ENCODE measurements around the gene TMCC3.
A peak's percentile ranks its signal among the peaks of the same experiment; 100 is the strongest.
"Not testable (repeated sequence)": the region's sequence is repeated elsewhere in the genome, so short reads cannot be mapped to it uniquely, and the experiment has no call there.

TMCC3 gene, protein sequence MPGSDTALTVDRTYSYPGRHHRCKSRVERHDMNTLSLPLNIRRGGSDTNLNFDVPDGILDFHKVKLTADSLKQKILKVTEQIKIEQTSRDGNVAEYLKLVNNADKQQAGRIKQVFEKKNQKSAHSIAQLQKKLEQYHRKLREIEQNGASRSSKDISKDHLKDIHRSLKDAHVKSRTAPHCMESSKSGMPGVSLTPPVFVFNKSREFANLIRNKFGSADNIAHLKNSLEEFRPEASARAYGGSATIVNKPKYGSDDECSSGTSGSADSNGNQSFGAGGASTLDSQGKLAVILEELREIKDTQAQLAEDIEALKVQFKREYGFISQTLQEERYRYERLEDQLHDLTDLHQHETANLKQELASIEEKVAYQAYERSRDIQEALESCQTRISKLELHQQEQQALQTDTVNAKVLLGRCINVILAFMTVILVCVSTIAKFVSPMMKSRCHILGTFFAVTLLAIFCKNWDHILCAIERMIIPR

DNA sequence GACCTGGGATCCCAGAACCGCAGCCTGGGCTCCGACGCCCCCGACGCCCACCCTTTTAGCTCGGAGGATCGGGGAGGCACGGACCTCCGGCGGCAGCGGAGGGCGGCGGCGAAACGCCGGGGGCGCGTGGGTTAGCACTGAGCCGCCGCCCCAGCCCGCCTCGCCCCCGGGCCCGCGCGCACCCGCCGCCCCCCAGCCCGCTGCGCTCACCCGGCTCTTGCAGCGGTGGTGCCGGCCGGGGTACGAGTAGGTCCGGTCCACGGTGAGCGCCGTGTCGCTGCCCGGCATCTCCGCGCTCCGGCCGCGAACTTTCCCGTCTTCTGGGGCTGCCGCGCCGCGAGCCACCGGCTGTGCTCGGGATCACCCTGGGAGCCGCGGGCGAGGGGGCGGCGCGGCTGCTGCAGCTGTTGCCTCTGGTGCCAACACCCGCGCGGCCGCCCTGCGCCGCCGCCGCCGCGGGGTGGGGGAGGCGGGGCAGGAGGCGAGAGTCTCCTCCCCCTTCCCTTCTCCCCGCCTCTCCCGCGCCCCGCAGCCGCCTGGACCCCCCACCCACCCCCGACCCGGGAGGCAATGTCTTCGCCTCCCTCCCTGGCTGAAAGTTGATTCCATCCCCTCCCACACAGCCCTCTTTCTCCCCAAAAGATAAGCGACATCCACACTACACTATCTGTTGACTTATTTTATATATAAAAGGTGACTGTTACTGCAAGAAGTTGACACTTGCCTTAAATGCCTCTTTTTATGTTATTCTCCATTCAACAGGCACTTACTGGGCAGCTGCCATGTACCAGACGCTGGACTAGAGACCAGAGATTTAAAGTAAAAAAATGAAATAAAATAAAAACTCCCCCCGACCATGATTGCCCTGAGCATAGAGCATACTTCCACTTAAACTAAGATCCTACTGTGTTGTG, at the start of gene TMCC3:
TSS of gene TMCC3 (minus strand) at position 415 of the 914 bp plus-strand sequence. CDS start at position 288, 127 bp downstream.
- peak; percentile 24 to 38 for DNase-seq

DNA sequence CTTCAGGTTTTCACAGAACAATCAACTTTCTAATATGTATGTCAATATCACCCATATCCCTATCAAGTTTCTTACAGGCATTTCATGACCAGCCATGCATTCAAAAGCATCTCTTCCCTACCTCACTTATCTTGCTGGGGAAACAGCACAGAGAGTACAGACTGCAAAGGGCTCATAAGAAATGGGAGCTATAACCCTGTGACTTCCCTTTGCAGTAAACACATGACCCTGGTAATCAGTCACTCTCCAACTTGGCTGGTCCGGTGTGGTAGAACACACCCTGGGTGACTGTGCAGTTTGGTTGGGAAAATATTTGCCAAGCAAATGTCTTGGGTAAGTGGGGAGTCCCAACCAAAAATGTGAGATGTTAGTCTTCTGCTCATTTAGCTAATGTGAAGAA, 49.4 kb upstream of the TMCC3 start:
- DNase-seq, result no peak

DNA sequence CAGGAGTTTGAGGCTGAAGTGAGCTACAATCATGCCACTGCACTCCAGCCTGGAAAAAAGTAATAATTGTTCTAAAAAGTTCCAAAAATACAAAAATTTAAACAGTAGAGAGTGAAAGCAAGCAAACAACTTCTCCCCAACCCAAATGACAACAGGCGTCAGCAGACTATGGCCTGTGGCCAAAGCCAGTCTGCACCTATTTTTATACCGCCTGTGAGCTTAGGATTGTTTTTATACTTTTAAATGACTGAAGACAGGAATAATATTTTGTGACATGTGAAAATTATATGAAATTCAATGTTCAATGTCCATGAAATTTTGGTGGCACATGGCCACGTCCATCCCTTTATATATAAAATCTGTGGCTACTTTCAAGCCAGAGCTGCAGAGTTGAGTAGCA, 48.2 kb upstream of the TMCC3 start:
- no peak for DNase-seq

DNA sequence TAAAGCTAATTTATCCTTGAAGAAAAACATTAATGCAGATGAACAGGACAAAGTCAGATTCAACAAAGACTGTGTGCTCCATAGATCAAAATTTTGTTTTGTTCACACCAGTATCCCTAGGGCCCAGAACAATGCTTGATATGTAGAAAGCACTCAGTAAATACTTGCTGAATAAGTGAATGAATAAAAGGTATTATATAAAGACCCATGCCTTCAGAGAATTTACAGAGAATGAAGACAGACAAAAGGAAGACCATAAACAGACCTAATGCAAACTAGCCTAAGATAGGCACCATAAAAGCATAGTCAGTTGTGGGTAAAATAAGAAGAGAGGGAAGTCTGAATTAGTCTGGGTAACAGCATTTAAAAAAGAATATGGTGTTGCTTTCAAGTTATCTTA, 47.3 kb upstream of the TMCC3 start:
- DNase-seq, result no peak

DNA sequence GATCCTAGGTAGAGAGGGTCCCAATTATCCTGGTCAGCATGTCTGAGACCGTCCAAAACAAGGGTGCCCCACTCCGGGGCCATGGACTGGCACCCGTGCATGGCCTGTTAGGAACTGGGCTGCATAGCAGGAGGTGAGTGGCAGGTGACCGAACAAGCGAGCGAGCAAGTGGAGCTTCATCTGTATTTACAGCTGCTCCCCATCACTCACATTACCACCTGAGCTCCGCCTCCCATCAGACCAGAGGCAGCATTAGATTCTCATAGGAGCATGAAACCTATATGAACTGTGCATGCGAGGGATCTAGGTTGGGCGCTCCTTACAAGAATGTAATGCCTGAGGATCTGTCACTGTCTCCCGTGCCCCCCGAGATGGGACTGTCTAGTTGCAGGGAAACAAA, 44.4 kb upstream of the TMCC3 start:
- no peak for DNase-seq

DNA sequence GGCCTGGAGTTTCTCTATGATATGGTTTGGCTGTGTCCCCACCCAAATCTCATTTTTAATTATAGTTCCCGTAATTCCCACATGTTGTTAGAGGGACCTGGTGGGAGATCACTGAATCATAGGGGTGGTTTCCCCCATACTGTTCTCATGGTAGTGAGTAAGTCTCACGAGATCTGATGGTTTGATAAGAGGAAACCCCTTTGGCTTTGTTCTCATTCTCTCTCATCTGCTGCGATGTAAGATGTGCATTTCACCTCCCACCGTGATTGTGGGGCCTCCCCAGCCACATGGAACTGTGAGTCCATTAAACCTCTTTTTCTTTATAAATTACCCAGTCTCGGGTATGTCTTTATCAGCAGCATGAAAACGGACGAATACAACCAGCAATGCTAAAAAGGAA, 42.5 kb upstream of the TMCC3 start:
- not testable (repeated sequence) for DNase-seq

DNA sequence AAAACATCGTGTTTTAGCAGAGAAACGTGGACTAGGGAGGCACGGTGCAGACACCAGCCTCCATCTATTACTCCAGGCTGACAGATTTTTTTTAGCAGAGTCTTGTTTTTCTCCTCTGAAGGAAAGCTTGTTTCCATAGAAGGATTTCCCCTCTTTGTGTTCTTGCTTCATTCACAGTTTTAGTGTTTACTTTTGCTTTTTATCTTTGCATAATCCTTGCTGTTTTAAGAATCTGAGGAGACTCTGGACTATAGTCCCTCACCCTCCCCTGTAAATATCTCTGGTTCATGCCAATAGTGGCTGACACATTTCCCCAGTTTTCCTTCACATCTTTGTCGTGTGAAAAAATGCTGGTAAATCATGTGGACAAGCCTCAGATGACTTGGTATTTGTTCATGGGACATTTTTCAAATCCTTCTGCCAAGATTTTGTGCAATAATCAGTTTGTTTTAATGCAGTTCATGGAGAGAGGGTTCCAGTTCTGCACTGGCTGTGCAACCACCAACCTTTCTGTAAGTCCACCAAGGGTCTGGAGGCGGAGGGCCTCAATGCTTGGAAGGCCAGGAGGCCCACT, 39.9 kb upstream of the TMCC3 start:
- DNase-seq, result no peak

DNA sequence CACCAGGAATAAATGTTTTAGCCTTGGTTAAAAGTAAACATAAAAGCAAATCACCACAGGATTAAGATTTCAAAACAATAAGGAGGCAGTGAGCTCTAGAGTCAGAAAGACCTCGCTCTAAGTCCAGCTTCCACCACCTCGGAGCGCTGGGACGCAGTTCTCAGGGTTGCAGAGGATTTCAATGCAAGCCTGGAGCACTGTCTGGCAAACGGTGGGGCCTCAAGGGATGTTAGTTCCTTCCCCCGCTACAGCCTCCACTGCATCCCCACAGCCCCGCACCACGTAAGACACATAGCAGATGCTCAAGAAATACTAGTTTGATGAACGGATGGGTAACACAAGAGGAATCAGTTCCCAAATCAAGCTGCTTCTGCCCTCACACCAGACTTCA, 39.3 kb upstream of the TMCC3 start:
- DNase-seq, result no peak

DNA sequence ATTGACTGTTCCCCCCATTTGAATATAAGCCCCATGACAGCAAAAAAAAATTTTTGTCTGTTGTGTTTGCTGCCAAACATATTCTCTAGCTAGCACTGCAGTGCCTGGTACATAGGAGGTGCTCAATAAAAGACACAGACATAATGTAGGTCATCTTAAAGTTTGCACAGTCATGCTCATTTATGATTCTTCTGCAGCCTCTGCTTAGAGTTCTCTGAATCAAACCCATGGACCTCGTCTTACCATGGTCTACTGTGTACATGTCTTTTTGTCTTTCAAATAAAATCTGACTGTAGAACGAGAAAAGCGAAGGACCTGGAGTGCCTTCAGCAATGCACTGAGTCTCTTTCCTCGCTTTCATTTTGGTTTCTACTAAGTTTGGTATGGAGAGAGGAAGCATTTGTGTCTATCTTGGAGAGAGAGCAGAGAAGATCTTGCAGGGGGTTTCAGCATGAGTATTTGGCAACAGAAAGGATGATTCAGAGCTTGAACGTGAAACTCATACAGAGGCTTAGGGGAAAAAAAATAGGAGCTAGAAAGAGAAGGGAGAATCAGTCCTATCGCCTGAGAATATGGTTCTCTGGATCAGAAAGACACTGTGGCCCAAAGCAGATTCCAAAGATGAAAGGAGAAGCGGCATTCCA, 38.8 kb upstream of the TMCC3 start:
- no peak for DNase-seq

DNA sequence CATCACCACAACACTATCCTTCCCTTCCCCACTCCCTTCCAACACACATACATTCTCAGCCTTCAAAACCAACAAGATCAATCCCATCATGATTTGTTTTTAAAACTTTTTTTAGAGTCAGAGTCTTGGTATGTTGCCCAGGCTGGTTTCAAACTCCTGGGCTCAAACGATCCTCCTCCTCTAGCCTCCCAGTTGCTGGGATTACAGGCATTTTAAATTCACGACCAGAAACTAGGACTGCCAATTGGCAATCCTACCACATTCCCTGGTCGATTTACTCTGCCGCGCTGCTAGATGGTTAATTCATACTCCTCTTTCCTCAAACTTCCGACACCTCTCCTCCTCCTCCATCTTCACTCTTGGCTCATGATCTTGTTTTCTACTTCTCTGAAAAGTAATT, 37.5 kb upstream of the TMCC3 start:
- DNase-seq, result no peak

DNA sequence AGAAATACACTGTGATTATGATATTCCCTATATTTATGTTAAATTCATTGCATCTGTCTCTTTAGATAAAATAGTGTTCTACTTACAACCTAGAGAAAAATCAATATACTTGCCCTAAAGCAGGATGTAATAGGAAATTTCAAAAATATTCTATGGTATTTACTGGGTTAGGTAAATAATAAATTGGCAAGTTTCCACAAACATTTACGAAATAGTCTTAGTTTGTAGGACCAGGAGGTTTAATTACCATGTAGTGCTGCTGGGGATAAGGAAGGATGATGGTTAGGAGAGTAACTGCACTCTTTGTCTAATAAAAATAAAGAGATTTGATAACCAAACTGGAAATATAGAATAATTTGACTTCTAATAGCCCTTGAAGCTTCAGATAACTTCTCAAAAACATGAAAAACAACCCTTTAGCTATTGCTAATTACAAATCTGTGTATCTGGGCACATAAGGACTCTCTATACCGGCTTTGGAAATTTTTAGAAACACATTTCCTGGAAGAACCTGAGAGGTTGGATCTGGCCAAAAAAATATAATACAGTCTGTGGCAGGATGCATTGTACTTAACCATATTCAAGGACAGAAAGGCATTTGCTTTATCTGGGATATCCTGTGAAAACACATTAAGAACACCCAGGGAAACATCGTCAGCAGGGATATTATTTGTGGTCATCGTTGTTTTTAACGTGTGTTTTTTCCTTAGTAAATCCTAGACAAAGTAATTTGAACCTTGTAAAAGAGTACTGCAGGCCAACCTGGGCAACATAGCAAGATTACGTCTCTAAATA, 36.7 kb upstream of the TMCC3 start:
- DNase-seq, result no peak

DNA sequence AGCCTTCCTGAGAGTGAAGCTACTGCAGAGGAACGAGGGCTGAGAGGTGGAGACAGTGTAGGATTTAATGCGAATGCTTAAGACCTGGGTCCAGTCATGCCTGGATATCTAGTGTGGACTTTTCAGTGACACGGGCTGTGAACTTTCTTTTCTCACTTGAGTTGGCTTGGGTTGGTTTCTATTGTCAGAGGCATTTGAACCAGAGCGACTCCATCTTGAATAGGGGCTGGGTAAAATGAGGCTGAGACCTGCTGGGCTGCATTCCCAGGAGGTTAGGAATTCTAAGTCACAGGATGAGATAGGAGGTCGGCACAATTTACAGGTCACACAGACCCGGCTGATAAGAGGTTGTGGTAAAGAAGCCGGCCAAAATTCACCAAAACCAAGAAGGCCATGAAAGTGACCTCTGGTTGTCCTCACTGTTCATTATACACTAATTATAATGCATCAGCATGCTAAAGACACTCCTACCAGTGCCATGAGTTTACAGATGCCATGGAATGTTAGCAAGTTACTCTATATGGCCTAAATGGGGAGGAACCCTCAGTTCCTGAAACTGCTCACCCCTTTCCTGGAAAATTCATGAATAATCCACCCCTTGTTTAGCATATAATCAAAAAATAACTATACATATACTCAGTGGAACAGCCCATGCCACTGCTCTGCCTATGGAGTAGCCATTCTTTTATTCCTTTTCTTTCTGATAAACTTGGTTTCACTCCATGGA, 34.2 kb upstream of the TMCC3 start:
- no peak for DNase-seq

DNA sequence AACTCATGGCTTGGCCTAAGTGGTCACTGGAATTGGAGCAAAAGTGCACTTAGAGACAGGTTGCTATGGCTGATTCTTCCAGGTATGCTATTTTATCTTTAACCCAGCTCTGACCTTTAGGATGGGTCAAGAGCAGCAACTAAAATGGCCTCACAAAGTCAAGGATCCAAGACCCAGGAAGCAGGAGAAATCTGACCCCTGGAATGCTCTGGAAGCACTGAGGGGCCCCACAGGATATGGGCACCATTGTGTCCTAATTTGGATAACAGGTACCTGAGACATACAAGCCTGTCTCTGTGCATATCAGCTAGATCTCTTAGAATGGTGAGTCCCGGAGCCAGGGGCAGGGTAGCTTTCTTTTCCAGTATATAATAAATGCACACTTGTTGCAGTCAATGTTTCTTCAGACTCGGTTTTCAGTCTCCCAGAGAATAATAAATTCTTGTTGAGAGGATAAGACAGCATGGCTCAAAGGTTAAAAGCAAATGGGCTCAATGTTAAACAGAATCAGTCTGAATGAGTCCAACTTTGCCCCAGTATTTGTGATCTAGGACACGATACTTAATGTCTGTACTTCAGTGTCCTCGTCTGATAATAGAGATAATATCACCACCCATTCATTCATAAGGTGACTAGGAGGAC, 29.3 kb upstream of the TMCC3 start:
- no peak for DNase-seq

DNA sequence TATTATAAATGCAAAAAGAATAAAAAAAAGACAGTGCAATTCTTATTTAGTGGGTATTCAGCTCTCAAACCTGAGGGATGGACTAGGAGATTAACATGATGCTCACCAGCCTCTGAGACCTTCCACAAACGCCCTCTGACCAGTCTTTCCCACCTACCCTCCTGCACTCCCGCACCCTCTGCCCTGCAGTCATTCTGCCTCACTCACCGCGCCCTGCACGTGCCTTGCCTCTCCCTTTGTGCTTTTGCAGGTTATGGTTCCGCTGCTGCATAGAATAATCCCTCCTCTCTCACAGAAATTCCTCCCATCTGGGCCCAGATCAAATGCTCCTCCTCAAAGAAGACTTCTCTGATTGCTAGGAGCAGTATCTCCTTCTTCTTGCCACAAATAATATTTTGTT, 28.5 kb upstream of the TMCC3 start:
- no peak for DNase-seq

DNA sequence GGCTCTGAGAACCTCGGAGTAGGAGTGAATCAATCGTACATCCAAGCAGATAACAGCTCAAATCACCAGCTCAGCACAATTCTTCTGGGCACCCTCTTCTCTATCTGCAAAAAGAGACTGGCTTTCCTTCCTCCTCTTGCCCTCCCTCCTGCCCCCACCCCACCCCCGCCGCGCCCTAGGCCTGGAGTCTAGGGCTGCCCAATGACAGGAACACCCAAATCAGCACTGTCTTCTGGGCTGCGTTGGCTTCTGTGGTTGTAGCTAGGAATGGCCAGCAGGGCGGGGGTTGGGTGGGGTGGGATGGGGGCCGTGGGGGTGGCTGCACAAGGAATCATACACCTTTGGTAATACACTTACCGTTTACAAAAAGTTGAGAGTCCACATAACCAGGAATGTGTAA, 28.0 kb upstream of the TMCC3 start:
- no peak for DNase-seq

DNA sequence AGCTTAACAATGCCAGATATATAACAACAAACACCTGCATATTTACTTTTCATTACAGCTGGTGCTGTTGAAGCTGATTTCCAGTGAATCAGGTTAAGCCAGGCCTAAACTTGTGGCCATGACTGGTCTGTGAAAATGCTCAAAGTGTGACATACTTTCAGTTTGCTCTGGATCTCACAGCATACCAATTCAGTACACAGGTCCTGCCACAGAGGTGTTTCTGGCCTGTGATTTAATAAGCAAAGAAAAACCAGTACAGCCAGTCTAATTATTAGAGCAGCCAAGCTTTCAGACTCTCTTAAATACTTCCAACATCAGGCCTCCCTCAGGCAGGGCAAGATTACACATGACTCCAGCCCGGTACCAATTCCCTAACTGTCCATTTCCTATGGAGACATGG, 27.4 kb upstream of the TMCC3 start:
- DNase-seq, result no peak

DNA sequence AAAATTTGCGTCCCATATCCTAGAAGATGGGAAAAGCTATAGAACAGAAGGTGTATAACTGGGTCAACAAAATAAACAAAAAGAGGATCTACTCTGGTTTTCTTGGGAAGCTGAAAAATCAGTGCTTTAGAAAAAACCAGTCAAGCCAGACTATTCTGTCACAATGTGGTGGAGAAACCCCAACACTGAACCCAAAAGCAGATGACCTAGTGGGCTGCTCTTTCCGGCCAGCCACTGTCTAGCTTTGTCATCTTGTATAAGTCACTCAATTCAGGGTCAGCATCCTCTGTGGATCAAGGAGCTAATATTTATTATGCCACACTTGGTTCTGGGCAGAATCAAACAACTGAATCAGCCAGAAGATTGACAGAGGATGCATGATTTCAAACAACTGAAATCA, 26.6 kb upstream of the TMCC3 start:
- DNase-seq, result peak in 1 of 2 donors; percentile 27

DNA sequence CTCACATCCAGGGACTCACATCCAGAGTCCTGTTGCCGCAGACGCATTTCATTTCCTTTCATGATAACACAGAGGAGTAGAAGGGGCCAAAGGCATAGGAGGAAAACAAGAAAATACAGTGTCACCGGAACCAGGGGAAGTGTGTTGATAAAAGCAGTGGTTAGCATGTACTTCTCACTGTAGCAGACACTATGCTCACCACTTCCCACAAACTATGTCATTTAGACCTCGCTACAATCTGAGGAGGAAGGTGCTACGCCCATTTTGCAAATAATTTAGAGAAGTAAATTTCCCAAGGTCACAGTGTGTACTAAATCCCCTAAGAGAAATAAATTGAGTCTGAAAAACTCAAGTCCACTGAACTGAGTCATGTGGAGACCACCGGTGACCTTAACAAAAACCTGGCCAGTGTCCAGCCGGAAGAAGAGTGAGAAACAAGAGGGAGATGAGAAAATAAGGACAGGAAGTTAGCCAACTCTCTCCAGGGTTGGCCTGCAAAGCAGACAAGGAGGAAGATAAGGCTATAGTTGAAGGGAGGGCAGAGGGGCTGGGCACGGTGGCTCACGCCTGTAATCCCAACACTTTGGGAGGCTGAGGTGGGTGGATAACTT, 25.8 kb upstream of the TMCC3 start:
- peak; percentile 51 to 65 for DNase-seq

DNA sequence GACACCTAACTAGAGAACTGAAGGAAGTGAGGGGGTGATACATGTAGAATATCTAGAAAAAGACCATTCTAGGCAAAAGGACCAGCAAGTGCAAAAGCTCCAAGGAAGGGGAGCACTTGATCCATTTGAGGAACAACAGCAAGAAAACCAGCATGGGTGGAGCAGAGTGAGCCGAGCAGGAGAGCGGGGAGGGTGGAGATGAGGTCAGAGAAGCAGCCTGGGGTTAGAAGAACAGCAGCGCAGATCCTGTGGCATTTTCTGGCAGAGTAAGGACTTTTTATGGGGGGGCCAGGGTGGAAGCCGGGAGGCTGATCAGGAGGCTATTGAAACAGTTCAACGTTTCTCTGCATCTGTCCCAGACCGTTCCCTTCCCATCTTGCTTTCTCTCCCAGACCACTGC, 24.5 kb upstream of the TMCC3 start:
- peak in 1 of 2 donors; percentile 39 for DNase-seq

DNA sequence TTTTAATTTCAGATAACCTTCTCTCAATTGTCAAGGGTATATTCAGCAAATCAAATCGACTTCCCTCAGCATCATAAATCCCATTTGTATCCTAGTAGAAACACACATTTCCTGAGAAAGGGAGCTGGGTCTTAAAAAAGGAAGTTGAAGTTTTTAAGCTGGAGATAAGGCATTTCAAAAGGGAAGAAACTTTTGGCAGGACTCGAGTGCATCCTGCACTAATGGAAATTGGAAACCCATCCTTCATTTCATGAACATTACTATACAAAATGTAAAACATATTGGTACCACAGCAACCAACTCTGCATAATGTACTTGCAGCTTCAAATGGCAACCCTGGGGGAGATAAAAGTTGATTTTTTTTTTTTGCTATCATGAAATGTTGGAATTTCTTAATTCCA, 23.7 kb upstream of the TMCC3 start:
- DNase-seq, result no peak
